Activated B cell treated with CpG ODN at 0.5 μM for 24 hours (primary cell): ENCODE data around the gene GRIA1. TPM values are rescaled to one million over a fixed set of nuclear protein-coding genes. Genes with fewer than 3 reads are reported as not detected.

ENCODE experiments used
- ATAC-seq: fragments of 200-7000 bp; cut with Tn5 transposase; one replicate; pipeline ENCODE4 v1.10.0; 2021; ENCODE audit warnings: low read depth, mild to moderate bottlenecking, moderate library complexity
- CTCF ChIA-PET: fragments of 350-600 bp; sonication (Branson Sonifier 250); formaldehyde crosslinking; loops from one replicate; lab custom pipeline; 2021; ENCODE audit warnings: antibody characterized with exemption; lab: Charles Lee
- POLR2A ChIA-PET: fragments of 350-600 bp; sonication (Branson Sonifier 250); formaldehyde crosslinking; loops from one replicate; lab custom pipeline; 2021; ENCODE audit warnings: antibody characterized with exemption; lab: Charles Lee
- DNase-seq: peaks from one replicate; pipeline ENCODE4 v3.0.0; 2022
- H3K27ac Mint-ChIP-seq: one replicate; pipeline ENCODE4 v1.8.0; 2020; ENCODE audit warnings: mixed read lengths
- H3K27me3 Mint-ChIP-seq: one replicate; pipeline ENCODE4 v1.8.0; 2021; ENCODE audit warnings: mixed read lengths
- H3K36me3 Mint-ChIP-seq: one replicate; pipeline ENCODE4 v1.8.0; 2021; ENCODE audit warnings: low read depth, mixed read lengths
- H3K4me1 Mint-ChIP-seq: one replicate; pipeline ENCODE4 v1.8.0; 2021; ENCODE audit warnings: mixed read lengths
- H3K4me3 Mint-ChIP-seq: one replicate; pipeline ENCODE4 v1.8.0; 2020; ENCODE audit warnings: mild to moderate bottlenecking, mixed read lengths
- H3K9me3 Mint-ChIP-seq: one replicate; pipeline ENCODE4 v1.8.0; 2020; ENCODE audit warnings: mixed read lengths
- CTCF ChIP-seq: fragments of 200-600 bp; IDR thresholded peaks from one replicate; pipeline ENCODE4 v1.8.0; 2022; ENCODE audit warnings: antibody characterized with exemption, mild to moderate bottlenecking
- intact Hi-C: fragments of 100-400 bp; cut with micrococcal nuclease; formaldehyde crosslinking; loops from one replicate; pipeline ENCODE4 v1.15.1; 2024
- total RNA-seq: library from RNA; stranded (reverse); gene quantifications from 2 replicates; pipeline ENCODE4 v1.2.3, GENCODE V29; 2022

The GRIA1 gene
- total RNA-seq, 1 donor from 2014 or later, result not detected

DNA sequence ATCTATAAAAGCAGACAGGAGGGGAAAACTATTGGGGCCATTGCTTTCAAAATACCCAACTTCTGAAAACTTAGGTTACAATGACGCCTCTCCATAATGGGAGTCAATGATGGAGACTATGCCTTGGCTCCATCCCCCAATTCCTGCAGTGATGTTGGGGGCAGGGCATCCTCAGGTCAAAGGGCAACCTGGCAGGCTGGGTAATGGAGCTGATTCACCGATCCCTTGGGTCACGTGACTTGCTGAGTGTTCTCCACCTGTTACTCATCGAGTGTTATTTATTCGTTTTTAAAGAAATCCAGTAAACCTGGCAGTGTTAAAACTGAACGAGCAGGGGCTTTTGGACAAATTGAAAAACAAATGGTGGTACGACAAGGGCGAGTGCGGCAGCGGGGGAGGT, 303.9 kb downstream of the GRIA1 start:
- DNase-seq, result no peak
- CTCF ChIA-PET, result no interaction called here
- Mint-ChIP-seq H3K27ac (no peak overlapping the region), H3K27me3 (no peaks in the 10 kb centered on the region), H3K9me3 (peaks cover 6% of the 10 kb centered on the region), H3K4me3 (no peak overlapping the region), H3K4me1 (no peaks in the 10 kb centered on the region), H3K36me3 (no peaks in the 10 kb centered on the region)
- POLR2A ChIA-PET, result no interaction called here
- intact Hi-C loops, result no loop called here
- no peak for TF ChIP-seq CTCF
- ATAC-seq, result no peak

GRCh38 chr5:153796527-153796926, 306.1 kb downstream of the GRIA1 start:
- no peaks in the 10 kb centered on the region for H3K36me3 Mint-ChIP-seq
- no peaks in the 10 kb centered on the region for H3K4me1 Mint-ChIP-seq
- intact Hi-C loops, result no loop called here
- H3K9me3 Mint-ChIP-seq, result peaks cover 6% of the 10 kb centered on the region
- no peak overlapping the region for H3K4me3 Mint-ChIP-seq
- ATAC-seq (no peak), DNase-seq (no peak)
- no peak for TF ChIP-seq CTCF
- CTCF ChIA-PET, result no interaction called here
- POLR2A ChIA-PET, result no interaction called here
- H3K27ac Mint-ChIP-seq, result no peak overlapping the region
- H3K27me3 Mint-ChIP-seq, result no peaks in the 10 kb centered on the region

GRCh38 chr5:153797484-153797883, 307.0 kb downstream of the GRIA1 start:
- POLR2A ChIA-PET, result no interaction called here
- no peak overlapping the region for H3K4me3 Mint-ChIP-seq
- ATAC-seq, result no peak

DNA sequence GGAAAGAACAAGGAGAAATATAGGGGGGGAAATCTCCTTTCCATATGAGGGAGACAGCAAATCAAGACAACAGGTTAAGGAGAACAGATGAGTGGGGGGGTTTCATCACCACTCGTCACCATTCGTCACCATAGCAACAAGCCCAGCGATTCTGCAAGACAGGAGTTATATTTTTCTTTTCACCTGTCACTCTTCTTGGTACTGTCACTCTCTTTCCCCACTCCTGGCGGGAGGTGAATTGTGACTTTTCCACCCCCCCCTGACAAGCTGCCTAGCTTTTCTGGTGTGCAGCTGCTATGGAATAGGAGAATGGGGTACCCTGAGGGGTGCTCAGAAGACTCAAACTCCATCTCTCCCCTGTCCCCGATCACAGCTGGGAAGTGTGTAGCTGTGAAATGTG, 308.4 kb downstream of the GRIA1 start:
- Mint-ChIP-seq H3K4me3 (no peak overlapping the region), H3K4me1 (no peaks in the 10 kb centered on the region), H3K27ac (no peak overlapping the region), H3K9me3 (peaks cover 6% of the 10 kb centered on the region), H3K36me3 (no peaks in the 10 kb centered on the region), H3K27me3 (no peaks in the 10 kb centered on the region)
- POLR2A ChIA-PET, result no interaction called here
- DNase-seq, result no peak
- intact Hi-C loops, result no loop called here
- no peak for TF ChIP-seq CTCF
- no peak for ATAC-seq
- CTCF ChIA-PET, result no interaction called here

More at GRCh38 chr5:153797484-153797883, 307.0 kb downstream of the GRIA1 start:
- intact Hi-C loops, result no loop called here
- no peaks in the 10 kb centered on the region for H3K27me3 Mint-ChIP-seq
- no peaks in the 10 kb centered on the region for H3K4me1 Mint-ChIP-seq
- CTCF ChIA-PET, result no interaction called here
- TF ChIP-seq CTCF, result no peak
- H3K36me3 Mint-ChIP-seq, result no peaks in the 10 kb centered on the region
- H3K27ac Mint-ChIP-seq, result no peak overlapping the region
- DNase-seq, result no peak
- H3K9me3 Mint-ChIP-seq, result peaks cover 6% of the 10 kb centered on the region

GRCh38 chr5:153799466-153799865, 309.0 kb downstream of the GRIA1 start:
- no peak overlapping the region for H3K4me3 Mint-ChIP-seq
- intact Hi-C loops, result no loop called here
- no peak for TF ChIP-seq CTCF
- ChIA-PET POLR2A (no interaction called here), CTCF (no interaction called here)
- H3K36me3 Mint-ChIP-seq, result no peaks in the 10 kb centered on the region
- no peak overlapping the region for H3K27ac Mint-ChIP-seq
- DNase-seq, result no peak
- H3K4me1 Mint-ChIP-seq, result no peaks in the 10 kb centered on the region
- no peaks in the 10 kb centered on the region for H3K27me3 Mint-ChIP-seq
- H3K9me3 Mint-ChIP-seq, result peaks cover 5% of the 10 kb centered on the region
- no peak for ATAC-seq
